A549 (cell line): ENCODE measurements around the gene GRIA2.

Experiments used
- HOXA7 ChIP-seq: fragments of 250-450 bp; sonication (Bioruptor Pico); IDR thresholded peaks from 2 replicates; pipeline ENCODE4 v1.5.0; 2020; ENCODE audit warnings: mild to moderate bottlenecking, moderate library complexity
- KDM5A ChIP-seq: fragments of 200-600 bp; sonication (generic); IDR thresholded peaks from 2 replicates; pipeline ENCODE4 v1.6.1; 2016; ENCODE audit warnings: antibody characterized with exemption, mild to moderate bottlenecking
- POLR2A ChIP-seq: IDR thresholded peaks from 2 replicates; pipeline ENCODE4 v1.6.1; 2012; ENCODE audit warnings: mild to moderate bottlenecking, low read length
- TP53 ChIP-seq: fragments of 250-450 bp; sonication (Bioruptor Pico); IDR thresholded peaks from 2 replicates; pipeline ENCODE4 v1.5.0; 2021; ENCODE audit warnings: mild to moderate bottlenecking, moderate library complexity
- TF ChIP-seq, protein P1 (sequence below): fragments of 450-650 bp; IDR thresholded peaks from 2 replicates; pipeline ENCODE4 v1.6.1; 2014; ENCODE audit warnings: antibody characterized with exemption
- TF ChIP-seq, protein P2 (sequence below): IDR thresholded peaks from 2 replicates; pipeline ENCODE4 v1.6.1; 2012
- TF ChIP-seq, protein P3 (sequence below): fragments of >200 bp; sonication (Bioruptor Twin); formaldehyde crosslinking; IDR thresholded peaks from 3 replicates; pipeline ENCODE4 v1.5.1; 2016

DNA sequence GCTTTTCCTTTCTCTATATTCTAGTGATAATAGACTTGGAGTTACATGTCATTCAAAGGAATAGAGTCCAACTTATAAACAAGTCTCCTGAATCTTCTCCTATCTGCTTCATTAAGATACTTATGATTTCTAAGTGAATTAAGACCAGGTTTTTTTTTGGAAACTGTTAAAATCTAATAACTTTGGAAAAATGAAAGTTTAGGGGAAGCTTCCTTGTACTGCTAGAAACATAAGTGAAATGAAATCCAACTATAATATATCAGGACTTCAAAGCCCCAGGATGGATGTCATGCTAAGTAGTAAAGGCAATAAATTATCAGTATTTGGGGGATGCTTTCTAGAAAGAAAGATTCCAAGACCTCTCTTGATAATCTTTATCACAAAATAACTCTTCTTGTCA, 24.8 kb downstream of the GRIA2 start:
- TF ChIP-seq POLR2A (no peak), HOXA7 (CRISPR knock-in tag) (no peak), KDM5A (no peak), TP53 (CRISPR knock-in tag) (no peak)
- TF ChIP-seq, protein P1, sequence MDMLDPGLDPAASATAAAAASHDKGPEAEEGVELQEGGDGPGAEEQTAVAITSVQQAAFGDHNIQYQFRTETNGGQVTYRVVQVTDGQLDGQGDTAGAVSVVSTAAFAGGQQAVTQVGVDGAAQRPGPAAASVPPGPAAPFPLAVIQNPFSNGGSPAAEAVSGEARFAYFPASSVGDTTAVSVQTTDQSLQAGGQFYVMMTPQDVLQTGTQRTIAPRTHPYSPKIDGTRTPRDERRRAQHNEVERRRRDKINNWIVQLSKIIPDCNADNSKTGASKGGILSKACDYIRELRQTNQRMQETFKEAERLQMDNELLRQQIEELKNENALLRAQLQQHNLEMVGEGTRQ: no peak
- TF ChIP-seq, protein P2, sequence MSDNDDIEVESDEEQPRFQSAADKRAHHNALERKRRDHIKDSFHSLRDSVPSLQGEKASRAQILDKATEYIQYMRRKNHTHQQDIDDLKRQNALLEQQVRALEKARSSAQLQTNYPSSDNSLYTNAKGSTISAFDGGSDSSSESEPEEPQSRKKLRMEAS: no peak
- TF ChIP-seq, protein P3, sequence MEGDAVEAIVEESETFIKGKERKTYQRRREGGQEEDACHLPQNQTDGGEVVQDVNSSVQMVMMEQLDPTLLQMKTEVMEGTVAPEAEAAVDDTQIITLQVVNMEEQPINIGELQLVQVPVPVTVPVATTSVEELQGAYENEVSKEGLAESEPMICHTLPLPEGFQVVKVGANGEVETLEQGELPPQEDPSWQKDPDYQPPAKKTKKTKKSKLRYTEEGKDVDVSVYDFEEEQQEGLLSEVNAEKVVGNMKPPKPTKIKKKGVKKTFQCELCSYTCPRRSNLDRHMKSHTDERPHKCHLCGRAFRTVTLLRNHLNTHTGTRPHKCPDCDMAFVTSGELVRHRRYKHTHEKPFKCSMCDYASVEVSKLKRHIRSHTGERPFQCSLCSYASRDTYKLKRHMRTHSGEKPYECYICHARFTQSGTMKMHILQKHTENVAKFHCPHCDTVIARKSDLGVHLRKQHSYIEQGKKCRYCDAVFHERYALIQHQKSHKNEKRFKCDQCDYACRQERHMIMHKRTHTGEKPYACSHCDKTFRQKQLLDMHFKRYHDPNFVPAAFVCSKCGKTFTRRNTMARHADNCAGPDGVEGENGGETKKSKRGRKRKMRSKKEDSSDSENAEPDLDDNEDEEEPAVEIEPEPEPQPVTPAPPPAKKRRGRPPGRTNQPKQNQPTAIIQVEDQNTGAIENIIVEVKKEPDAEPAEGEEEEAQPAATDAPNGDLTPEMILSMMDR: no peak
